GM15510 (cell line): ENCODE measurements around the gene FOXP1.

Source experiments
- POLR2A ChIP-seq: IDR thresholded peaks from 3 replicates; pipeline ENCODE4 v1.6.1; 2011; ENCODE audit warnings: borderline replicate concordance; ENCODE audit not compliant: insufficient read length; ENCODE audit errors: extremely low read depth

FOXP1 gene

DNA sequence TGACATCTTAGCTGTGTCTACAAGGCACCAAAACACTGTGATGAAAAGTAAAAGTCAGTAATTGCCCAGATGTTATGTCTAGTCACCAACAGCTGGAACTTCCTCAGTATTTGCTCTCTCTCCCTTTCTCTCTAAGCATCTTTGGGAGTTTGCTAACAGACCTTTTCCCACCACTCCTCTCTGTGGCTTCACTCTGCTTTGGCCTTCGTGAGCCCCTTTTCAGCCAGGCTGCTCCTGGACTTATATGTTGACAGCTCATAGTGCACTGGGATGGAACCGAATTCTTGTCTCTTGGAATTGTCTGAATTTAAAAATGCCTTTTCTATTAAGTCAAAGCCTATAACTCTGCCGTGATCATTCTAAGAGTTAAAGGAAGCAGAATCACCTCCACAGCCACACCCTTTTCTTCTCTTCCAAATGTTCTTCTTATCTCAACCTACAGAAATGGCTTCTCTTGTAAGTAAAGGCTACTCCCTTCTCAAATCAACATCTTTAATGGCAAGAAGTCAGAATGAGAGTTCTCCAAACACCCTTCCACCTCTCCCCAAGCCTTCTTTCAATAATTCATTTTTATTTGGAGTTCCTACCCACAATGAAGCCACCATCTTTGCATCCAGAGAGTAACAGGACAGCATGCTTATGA lies 17.2 kb upstream of the FOXP1 start:
- TF ChIP-seq POLR2A = no peak

DNA sequence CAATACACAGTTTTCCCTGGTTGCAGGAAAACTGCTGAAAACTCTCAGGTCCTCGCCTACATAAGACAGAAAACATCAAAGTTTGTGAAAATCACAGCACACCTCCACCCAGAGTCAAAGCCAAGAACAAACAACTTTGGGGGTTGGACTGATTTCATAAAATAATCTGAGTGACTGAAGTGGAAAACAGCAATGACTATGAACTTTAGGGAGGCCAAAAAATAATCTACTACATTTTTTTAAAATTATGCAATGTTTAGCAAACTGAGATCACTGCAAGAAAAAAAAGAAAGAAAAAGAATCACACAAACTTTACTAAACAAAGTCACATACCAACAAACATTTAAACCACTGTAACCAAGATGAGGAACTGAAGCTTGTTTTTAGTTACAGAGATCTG lies 15.9 kb upstream of the FOXP1 start:
- no peak for TF ChIP-seq POLR2A

DNA sequence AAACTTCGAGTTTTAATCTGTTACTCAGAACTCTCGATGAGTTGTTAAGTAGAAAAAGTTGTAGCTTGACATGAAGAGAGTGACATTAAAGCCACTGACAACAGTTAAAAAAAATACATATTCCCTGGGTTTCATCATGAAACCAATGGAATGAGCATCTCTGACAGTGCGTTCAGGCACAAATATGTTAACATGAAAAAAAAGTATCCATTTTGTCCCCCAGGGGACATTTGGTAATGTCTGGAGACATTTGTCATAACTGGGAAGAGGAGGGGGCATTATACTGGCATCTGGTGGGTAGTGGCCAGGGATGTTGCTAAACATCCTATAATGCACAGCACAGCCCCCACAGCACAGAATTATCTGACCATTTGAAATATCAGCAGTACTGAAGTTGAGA lies 14.8 kb upstream of the FOXP1 start:
- TF ChIP-seq POLR2A = no peak

DNA sequence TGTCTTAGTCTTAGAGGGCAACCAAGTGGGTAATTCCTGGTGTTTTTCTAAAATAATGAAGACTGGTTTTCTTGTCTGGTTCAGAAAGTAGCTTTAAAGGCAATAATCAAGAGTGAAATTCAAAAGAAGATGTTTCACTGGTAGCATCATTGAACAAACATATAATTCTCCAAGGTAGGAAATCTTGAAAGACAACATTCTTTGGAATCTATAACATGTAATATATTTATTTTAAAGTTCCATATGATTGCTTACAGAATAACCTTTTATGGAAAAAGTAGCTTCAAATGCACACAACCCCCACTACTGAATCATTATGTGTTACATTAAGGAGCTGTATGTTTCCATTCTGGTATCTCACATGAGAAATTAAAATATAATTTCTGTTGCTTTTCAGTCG lies 13.8 kb upstream of the FOXP1 start:
- no peak for TF ChIP-seq POLR2A

DNA sequence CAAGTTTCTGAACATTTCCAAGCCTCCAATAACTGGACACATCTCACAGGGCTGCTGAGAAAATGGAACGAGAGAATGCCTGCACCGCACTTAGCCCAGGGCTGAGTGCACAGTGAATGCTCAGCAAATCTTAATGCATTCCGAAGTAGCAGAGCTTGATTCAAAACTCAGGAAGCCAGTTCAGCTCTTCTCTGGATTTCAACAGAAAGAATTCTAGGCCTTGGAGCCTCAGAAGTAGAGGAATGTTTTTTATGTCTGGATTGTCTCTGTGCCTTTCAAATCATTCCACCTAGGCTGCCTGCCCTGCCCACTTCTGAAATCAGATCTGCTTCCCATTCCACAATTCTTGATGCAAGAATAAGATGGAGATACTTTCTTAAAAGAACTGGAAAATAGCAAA lies 9.6 kb upstream of the FOXP1 start:
- no peak for TF ChIP-seq POLR2A

DNA sequence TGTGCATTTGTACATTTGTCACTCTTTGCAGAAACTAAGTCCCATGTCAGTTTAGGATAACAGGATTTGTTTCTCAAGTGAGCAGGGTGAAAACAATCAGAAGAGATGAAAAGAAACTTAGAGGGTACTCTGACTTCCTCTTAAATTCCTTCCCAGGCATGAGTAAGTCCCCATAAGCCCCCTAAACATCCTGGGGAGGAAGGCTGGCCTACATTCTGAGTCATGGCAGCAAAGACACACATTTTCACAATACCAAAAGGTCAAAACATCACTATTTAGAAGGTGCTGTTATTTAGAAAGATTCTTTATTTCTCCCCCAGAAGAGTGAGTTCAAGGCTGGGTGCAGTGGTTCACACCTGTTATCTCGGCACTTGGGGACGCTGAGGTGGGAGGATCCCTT lies 7.6 kb upstream of the FOXP1 start:
- TF ChIP-seq POLR2A = no peak

DNA sequence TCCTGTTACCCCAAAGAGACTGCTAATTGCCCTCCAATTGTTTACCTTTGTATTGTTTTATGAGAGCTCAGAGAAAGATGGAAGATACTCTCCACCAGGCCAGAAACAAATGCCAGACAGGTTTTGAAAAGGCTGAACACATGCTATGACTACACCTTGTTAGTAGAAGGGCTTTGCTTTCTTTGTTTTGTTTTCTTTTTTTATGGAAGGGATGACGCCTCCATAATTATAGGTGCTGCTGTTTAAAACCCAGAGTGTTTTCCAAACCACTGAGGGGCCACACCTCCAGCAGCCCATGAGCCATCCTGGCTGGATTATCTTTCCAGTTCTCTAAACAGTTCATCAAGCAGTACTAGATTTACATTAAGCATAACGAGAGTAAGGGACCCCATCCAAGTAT lies 5.6 kb upstream of the FOXP1 start:
- no peak for TF ChIP-seq POLR2A

DNA sequence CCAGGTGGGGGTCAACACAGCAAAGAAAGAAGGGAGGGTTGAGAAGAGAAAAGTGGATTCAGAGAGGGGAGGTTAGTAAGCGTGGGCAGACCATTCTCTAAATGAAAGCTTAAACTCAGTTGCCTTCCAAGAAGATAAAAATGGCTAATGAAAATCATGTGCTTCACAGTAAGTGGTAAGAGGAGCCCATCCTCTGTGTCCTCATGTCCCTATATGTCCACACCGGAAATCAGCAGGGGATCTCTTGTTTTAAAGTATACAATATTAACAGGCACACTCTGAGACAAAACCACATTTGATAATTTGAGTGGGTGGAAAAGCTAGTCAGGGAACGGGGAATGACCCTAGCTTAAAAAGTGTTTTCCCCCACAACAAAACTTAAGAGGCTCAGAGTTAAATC lies 4.4 kb upstream of the FOXP1 start:
- no peak for TF ChIP-seq POLR2A

DNA sequence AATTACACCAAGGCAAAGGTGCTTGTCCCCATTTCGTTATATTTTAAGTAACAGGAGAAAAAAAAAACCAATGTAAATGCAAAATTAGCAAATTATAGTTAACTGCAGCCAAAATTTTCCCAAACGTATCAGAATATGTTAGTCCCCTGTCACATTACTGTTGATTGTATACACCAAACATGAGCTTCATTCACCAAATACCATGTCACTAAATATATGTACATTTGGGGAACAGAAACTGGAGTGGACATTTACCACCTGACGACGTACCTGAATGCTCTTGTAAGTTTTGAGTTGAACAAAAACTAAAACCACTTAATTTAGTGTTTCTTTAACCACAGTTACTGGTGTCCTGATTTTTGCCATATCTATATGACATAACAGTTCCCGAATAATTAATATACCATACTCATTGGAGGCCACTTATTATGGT lies 3.3 kb upstream of the FOXP1 start:
- TF ChIP-seq POLR2A = no peak

DNA sequence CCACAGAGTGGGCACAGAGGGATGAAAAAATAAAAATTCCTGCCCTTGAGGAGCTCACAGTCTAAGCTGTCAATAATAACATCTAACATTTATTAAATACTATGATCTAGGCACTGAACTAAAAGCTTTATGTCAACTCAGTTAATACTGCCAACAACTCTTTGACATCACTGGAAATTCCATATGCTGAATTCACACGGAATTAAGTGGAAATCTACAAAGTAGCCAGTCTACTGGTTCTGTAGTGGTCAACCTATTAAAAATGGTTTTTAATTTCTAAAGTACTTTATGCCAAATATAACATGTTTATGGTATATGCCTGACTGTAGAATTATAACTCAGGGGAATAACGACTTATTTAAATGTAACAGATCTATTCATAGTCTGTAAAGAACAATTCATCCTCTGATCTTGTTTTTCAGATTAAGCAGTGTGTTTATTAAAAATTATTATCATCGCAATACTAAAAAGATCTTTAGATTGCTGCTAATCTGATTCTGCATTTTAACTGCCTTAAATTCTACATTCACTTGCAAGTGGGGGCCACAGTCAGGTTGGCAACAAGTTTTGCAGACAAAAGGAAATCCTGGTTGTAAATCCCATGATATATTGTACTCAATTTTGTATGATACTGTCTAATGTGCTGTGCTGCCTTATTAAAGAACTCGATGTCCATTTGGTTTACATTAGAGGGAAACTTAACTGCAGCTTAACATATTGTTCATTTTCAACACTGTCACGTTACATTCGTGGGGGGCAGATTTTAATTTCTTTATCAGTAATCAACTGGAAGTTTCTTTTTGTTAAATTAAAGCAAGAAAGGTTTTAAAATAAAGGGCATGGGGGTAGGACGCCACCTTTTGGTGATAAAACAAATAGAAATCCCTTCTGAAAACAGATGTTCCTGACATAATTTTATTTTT lies 2.6 kb upstream of the FOXP1 start:
- no peak for TF ChIP-seq POLR2A

DNA sequence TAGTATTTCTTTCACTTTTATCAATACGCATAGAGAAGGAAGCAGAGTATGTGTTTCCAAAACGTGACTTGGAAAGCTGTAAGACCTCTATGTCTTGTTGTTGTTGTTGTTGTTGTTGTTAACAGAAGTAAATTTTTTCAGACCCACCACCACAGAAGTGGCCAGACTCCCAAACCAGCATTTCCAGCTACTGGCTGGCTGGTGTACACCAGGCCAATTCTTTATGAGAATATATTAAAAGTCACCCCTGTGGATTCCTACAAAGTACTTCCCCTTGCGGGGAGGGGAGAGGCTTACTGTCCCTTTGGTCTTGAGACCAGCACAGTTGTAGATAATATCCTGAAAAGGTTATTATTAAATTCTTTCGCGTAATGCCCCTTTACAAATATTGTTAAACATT lies 1.6 kb upstream of the FOXP1 start:
- TF ChIP-seq POLR2A = no peak

DNA sequence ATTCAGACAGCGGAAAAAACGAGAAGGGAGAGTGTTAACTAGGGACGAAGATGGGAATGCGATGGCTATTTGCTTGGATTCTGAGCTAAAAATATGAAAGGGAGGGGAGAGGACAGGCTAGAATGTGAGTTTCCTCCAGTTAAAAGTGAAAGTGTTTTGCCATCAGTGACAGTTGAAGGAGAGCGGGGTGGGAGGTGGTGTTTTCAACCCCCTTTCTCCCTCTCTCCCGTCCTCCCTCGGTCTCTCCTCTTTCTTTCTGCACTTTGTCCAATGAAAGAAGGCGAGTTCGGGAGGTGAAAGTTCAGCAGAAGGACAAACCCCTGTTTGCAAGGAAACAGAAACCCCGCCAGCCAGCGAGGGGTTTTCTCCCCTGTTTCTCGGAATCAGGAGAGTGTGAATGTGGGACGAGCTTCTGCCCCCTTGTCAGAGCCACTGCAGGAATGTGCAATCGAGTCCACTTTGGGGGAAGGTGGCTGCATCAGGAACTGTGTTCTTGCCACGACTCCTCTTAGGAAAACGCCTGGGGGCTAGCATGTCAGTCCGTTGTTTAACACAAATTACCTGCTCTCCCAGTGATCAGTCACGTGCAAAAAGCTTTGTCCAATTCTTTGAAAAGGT lies 975 bp upstream of the FOXP1 start:
- no peak for TF ChIP-seq POLR2A

DNA sequence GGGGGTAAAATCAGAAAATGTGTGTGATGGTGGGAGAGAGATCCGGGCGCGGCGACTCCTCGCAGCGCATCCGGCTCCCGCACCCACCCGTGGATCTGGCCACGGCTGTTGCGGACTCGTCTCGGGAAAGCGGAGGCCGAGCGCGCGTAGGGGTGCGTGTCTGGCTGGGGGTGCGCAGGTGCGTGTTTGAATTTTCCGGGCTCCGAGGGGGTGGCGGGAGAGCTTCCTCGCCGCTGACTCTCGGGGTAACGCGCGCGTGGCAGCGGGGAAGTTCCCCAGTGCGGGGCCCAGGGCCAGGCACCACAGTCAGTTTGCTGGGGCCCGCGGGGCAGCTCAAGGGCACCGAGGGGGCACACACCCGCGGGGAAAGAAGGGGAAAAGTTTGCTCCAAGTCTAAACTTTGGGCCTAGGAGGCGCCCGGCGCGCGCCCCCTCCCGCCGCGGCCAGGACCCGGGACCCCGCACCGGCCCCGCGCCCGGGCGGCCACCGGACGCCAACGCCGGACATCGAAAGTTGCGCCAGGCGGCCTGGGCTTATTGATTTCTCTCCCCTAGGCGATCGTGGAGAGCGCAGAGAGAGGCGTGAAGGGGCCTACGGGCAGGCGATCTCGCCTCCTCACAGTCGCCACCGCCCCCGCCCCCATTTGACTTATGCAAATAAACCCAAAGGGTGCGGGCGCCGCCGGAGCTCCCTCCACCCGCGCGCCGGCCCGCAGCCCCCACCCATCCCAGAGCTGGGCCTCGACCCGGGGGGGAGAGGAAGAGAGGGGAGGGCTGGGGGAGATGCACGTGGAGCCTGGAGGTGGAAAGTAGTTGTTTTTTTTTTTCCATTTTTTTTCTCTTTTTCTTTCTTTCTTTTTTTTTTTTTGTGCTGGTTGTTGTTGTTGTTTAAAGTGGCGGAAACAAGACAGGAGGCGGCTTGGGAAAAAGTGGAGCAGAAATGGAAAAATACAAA lies 639 bp downstream of the FOXP1 start:
- no peak for TF ChIP-seq POLR2A

DNA sequence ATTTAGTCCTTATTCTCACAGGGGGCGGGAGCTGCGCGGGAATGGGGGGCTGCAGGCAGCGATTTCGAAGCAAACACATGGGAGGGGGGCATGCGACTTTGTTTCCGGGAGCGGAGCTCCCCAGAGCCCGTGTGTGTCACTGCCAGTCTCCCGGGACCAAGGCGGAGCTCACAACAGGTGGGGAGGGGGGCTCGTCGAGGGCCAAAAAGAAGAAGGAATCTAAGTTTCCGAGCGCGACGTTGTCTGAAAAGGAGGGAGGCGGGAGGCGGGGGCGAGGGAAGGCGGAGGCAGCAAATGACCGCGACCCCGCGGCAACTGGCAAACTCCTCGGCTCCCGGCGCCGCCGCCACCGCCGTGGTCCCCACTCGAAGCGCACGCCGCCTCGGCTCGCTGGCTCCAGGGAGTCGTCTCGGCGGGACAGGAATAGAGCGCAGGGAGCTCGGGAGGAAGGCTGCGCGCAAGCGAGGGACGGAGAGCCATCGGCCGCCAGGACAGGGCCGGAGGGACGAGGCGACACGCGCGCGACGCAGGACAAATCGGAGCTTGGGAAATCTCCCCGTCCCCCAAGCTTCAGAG lies 1.4 kb downstream of the FOXP1 start:
- no peak for TF ChIP-seq POLR2A
